Stimulated activated CD4-positive, alpha-beta T cell treated with anti-CD3 and anti-CD28 coated beads, Interleukin-4, amount 100 ng/mL, for 48 hours (primary cell): Measurements from ENCODE around the gene PRKCSH.

Experiments
- DNase-seq, 2 donors: peaks; one replicate each; pipeline ENCODE4 v3.0.0-alpha.2; 2020; ENCODE audit warnings: low read depth in 2 of 2

The PRKCSH gene

DNA sequence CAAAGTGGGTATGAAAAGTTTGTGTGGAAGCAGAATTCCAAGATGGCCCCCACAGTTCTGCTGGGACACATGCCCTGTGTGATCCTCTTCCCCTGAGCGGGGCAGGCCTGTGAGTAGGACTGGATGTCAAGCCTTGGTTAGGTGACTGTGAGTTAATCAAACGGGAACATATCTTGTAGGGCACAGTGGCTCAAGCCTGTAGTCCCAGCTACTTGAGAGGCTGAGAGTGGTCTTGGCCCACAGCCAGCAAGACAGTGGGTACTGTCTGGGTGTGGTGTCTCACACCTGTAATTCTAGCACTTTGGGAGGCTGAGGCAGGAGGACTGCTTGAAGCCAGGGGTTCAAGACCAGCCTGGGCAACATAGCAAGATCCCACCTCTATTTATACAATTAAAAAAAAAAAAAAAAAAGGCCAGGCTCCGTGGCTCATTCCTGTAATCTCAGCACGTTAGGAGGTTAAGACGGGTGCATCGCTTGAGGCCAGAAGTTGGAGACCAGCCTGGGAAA lies 63.8 kb downstream of the PRKCSH start:
- no peak for DNase-seq

- DNase-seq = no peak
Observed at GRCh38 chr19:11499890-11500420, 64.5 kb downstream of the PRKCSH start.
